BLaER1 (cell line): Measurements from ENCODE around the gene MBOAT2.
"Not testable (repeated sequence)": the region's sequence is repeated elsewhere in the genome, so short reads cannot be mapped to it uniquely, and the experiment has no call there.

Experiments
- H3K27ac ChIP-seq: shearing (Covaris generic); formaldehyde crosslinking; 2 replicates; pipeline ENCODE4 v1.8.1; 2022
- H3K27me3 ChIP-seq: shearing (Covaris generic); formaldehyde crosslinking; 2 replicates; pipeline ENCODE4 v1.8.1; 2022
- H3K36me3 ChIP-seq: shearing (Covaris generic); formaldehyde crosslinking; 2 replicates; pipeline ENCODE4 v1.8.1; 2022
- H3K4me1 ChIP-seq: shearing (Covaris generic); formaldehyde crosslinking; 2 replicates; pipeline ENCODE4 v1.8.1; 2022
- H3K4me2 ChIP-seq: shearing (Covaris generic); formaldehyde crosslinking; 2 replicates; pipeline ENCODE4 v1.8.1; 2022
- H3K4me3 ChIP-seq: shearing (Covaris generic); formaldehyde crosslinking; 2 replicates; pipeline ENCODE4 v1.8.1; 2022
- H3K9ac ChIP-seq: shearing (Covaris generic); formaldehyde crosslinking; 2 replicates; pipeline ENCODE4 v1.8.1; 2022
- H3K9me3 ChIP-seq: shearing (Covaris generic); formaldehyde crosslinking; 2 replicates; pipeline ENCODE4 v1.8.1; 2022
- H4K20me1 ChIP-seq: shearing (Covaris generic); formaldehyde crosslinking; 2 replicates; pipeline ENCODE4 v1.8.1; 2022
- Cebpa-rat ChIP-seq: shearing (Covaris generic); IDR thresholded peaks from 2 replicates; pipeline ENCODE4 v1.8.1; 2022

MBOAT2 gene

GRCh38 chr2:8932702-8933101 is 70.8 kb downstream of the MBOAT2 start:
- H3K9ac ChIP-seq, result no peak overlapping the region
- peaks cover 16% of the 10 kb centered on the region for H3K36me3 ChIP-seq
- no peaks in the 10 kb centered on the region for H3K27me3 ChIP-seq
- no peak overlapping the region for H3K27ac ChIP-seq
- no peak for TF ChIP-seq Cebpa-rat
- H3K4me3 ChIP-seq, result no peak overlapping the region
- no peaks in the 10 kb centered on the region for H3K4me1 ChIP-seq
- no peaks in the 10 kb centered on the region for H3K9me3 ChIP-seq
- H3K4me2 ChIP-seq, result no peak overlapping the region
- no peaks in the 10 kb centered on the region for H4K20me1 ChIP-seq

- H3K4me1 ChIP-seq, result not testable (repeated sequence)
Measured at GRCh38 chr2:8930185-8930584, 73.3 kb downstream of the MBOAT2 start.

GRCh38 chr2:8929128-8929527 is 74.4 kb downstream of the MBOAT2 start:
- H3K27me3 ChIP-seq, result no peaks in the 10 kb centered on the region
- no peaks in the 10 kb centered on the region for H4K20me1 ChIP-seq
- no peak overlapping the region for H3K4me2 ChIP-seq
- H3K9ac ChIP-seq, result no peak overlapping the region
- no peaks in the 10 kb centered on the region for H3K4me1 ChIP-seq
- H3K36me3 ChIP-seq, result peaks cover 24% of the 10 kb centered on the region
- no peak overlapping the region for H3K27ac ChIP-seq
- H3K9me3 ChIP-seq, result no peaks in the 10 kb centered on the region
- no peak overlapping the region for H3K4me3 ChIP-seq
- no peak for TF ChIP-seq Cebpa-rat

More at GRCh38 chr2:8930185-8930584, 73.3 kb downstream of the MBOAT2 start:
- H4K20me1 ChIP-seq, H3K4me3 ChIP-seq, H3K9ac ChIP-seq, H3K27ac ChIP-seq, H3K4me2 ChIP-seq, H3K27me3 ChIP-seq, H3K9me3 ChIP-seq: not testable (repeated sequence)
- H3K36me3 ChIP-seq, result peaks cover 31% of the 10 kb centered on the region

DNA sequence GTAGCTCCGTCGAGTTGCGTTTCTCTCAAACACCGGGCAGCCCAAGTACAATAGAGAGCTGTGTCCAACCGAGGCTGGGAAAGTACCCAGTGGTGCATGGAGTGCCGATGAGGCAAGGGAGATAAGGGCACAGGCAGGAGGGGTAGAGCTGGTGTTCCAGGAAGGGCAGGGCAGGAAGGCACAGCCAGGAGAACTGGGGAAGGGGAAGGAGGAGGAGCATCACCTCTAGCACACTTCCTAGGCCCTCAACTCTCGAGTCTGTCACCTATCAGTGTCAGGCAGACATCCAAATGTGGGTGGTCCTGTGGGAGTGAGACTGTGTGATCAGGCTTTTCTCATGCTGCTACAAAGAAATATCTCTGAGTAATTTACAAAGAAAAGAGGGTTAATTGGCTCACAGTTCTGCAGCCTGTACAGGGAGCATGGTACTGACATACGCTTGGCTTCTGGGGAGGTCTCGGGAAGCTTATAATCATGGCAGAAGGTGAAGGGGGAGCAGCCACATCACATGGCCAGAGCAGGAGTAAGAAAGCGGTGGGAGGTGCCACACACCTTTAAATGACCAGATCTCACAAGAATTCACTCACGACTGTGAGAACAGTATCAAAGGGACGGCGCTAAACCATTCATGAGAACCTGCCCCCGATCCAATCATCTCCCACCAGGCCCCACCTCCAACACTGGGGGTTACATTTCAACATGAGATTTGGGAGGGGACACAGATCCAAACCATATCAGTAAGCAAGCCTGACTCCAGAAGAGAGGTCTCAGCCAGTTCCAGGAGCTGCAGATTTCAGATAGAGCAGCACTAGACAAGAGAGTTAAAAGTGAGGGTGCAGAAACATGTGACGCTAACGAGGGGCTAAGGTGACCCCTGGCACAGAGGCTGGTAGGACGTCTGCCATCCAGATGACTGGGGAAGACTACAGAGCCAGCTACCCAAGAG is 75.7 kb downstream of the MBOAT2 start:
- Histone ChIP-seq H3K4me2 (no peak overlapping the region), H3K4me1 (no peaks in the 10 kb centered on the region), H3K9ac (no peak overlapping the region), H3K9me3 (no peaks in the 10 kb centered on the region), H3K27me3 (no peaks in the 10 kb centered on the region), H3K4me3 (no peak overlapping the region), H3K27ac (no peak overlapping the region), H4K20me1 (no peaks in the 10 kb centered on the region), H3K36me3 (peaks cover 21% of the 10 kb centered on the region)
- TF ChIP-seq Cebpa-rat, result no peak

- no peak for TF ChIP-seq Cebpa-rat
Measured at GRCh38 chr2:8926356-8926755, 77.1 kb downstream of the MBOAT2 start.

DNA sequence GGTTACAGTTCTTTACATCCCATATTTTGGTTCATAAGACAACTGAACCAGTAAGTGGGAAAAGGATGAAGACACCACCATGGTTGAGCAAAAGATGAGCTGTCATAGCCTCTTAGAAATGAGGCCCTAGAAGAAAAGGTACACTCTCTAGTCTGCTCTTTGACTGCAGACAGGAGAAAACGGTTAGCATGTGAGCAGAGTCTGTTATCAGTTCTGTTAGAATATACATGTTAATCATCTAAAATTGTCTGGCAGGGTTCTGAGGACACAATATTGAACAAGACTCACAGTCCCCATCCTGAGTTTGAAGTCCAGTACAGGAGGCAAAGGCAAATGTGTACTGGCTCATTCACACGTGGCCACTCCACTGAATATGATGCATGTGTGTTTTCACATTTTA is 78.1 kb downstream of the MBOAT2 start:
- no peak overlapping the region for H3K9ac ChIP-seq
- H3K4me3 ChIP-seq, result no peak overlapping the region
- H3K27ac ChIP-seq, result no peak overlapping the region

More at GRCh38 chr2:8926356-8926755, 77.1 kb downstream of the MBOAT2 start:
- no peak overlapping the region for H3K4me2 ChIP-seq
- H3K9ac ChIP-seq, result no peak overlapping the region
- no peaks in the 10 kb centered on the region for H3K27me3 ChIP-seq
- H3K27ac ChIP-seq, result no peak overlapping the region
- H4K20me1 ChIP-seq, result no peaks in the 10 kb centered on the region
- no peaks in the 10 kb centered on the region for H3K9me3 ChIP-seq
- no peaks in the 10 kb centered on the region for H3K4me1 ChIP-seq
- H3K36me3 ChIP-seq, result peaks cover 23% of the 10 kb centered on the region
- no peak overlapping the region for H3K4me3 ChIP-seq

DNA sequence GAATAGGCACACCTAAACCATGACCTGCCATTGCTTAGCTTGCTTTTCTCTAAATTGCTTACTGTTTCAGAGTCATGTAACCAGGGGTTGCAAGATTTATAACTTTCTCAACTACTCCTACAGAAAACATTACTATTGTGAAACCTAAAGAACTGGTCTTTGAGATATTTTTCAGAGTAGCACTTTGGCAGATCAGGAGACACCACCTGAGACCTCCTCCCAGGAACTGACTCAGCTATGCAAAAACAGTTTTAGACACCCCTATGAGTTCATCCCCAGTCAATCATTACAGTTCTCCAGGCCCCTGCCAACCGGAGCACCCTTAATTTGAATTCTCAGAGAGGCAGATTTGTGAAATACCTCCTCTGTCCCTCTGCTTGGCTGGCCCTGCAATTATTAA is 80.3 kb downstream of the MBOAT2 start:
- Histone ChIP-seq H3K4me3 (no peak overlapping the region), H3K27me3 (no peaks in the 10 kb centered on the region), H3K4me2 (no peak overlapping the region), H3K27ac (no peak overlapping the region), H3K36me3 (peaks cover 23% of the 10 kb centered on the region), H3K9ac (no peak overlapping the region), H3K4me1 (no peaks in the 10 kb centered on the region), H4K20me1 (no peaks in the 10 kb centered on the region), H3K9me3 (no peaks in the 10 kb centered on the region)
- TF ChIP-seq Cebpa-rat, result no peak

More for the DNA sequence above, 78.1 kb downstream of the MBOAT2 start:
- Histone ChIP-seq H3K27me3 (no peaks in the 10 kb centered on the region), H3K4me2 (no peak overlapping the region), H3K4me1 (no peaks in the 10 kb centered on the region), H4K20me1 (no peaks in the 10 kb centered on the region), H3K36me3 (peaks cover 23% of the 10 kb centered on the region), H3K9me3 (no peaks in the 10 kb centered on the region)
- no peak for TF ChIP-seq Cebpa-rat

GRCh38 chr2:8922431-8922830 is 81.1 kb downstream of the MBOAT2 start:
- no peak for TF ChIP-seq Cebpa-rat
- Histone ChIP-seq H3K9me3 (no peaks in the 10 kb centered on the region), H4K20me1 (no peaks in the 10 kb centered on the region), H3K4me3 (no peak overlapping the region), H3K36me3 (peaks cover 19% of the 10 kb centered on the region), H3K27ac (no peak overlapping the region), H3K4me1 (no peaks in the 10 kb centered on the region), H3K9ac (no peak overlapping the region), H3K4me2 (no peak overlapping the region), H3K27me3 (no peaks in the 10 kb centered on the region)

GRCh38 chr2:8918412-8918811 is 85.1 kb downstream of the MBOAT2 start:
- Histone ChIP-seq H3K9ac (no peak overlapping the region), H3K4me3 (no peak overlapping the region), H3K4me2 (no peak overlapping the region), H3K4me1 (no peaks in the 10 kb centered on the region), H3K9me3 (peaks cover 8% of the 10 kb centered on the region), H3K27ac (no peak overlapping the region), H4K20me1 (no peaks in the 10 kb centered on the region), H3K27me3 (no peaks in the 10 kb centered on the region), H3K36me3 (peaks cover 3% of the 10 kb centered on the region; the same call in 1 of the 2 replicates)
- no peak for TF ChIP-seq Cebpa-rat

DNA sequence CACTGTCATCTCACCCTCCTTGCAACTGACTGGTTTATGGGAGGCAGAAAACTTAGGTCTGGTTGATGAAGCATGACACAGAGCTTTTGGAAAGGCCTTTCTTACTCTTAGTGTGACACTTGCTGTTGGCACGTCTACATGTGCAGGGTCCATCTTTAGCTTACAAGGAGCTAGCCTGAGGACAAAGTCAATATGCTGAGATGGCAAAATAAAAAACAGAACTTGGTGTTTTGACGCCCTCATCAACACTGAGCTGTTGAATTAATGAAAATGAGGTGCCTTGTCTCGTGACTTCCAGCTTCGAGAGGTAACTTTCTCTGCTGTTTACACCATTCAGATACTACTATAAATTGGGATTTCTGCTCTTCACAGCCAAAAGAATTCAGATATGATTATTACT is 87.5 kb downstream of the MBOAT2 start:
- no peak overlapping the region for H3K4me2 ChIP-seq
- H3K4me3 ChIP-seq, result no peak overlapping the region
- no peak overlapping the region for H3K27ac ChIP-seq
- no peak overlapping the region for H3K9ac ChIP-seq
- peaks cover 8% of the 10 kb centered on the region for H3K36me3 ChIP-seq
- no peak for TF ChIP-seq Cebpa-rat
- H3K4me1 ChIP-seq, result no peaks in the 10 kb centered on the region
- no peaks in the 10 kb centered on the region for H4K20me1 ChIP-seq
- peaks cover 30% of the 10 kb centered on the region for H3K9me3 ChIP-seq
- no peaks in the 10 kb centered on the region for H3K27me3 ChIP-seq

- H4K20me1 ChIP-seq, H3K4me1 ChIP-seq, H3K27ac ChIP-seq, H3K9ac ChIP-seq, H3K4me3 ChIP-seq, H3K4me2 ChIP-seq, H3K27me3 ChIP-seq: not testable (repeated sequence)
- Histone ChIP-seq H3K36me3 (peaks cover 19% of the 10 kb centered on the region), H3K9me3 (peaks cover 39% of the 10 kb centered on the region)
Measured at GRCh38 chr2:8913767-8914166, 89.7 kb downstream of the MBOAT2 start.
